Epithelial cell of prostate (primary cell): ENCODE data around the gene BTBD9.

Experiments
- DNase-seq: peaks from one replicate; pipeline ENCODE4 v3.0.0-alpha.2; 2011; ENCODE audit warnings: low read depth, low spot score
- H3K27ac ChIP-seq: fragments of 450-650 bp; 2 replicates; pipeline ENCODE4 v1.5.1; 2017; ENCODE audit warnings: mild to moderate bottlenecking

BTBD9 gene

GRCh38 chr6:38603496-38603895 lies 36.2 kb downstream of the BTBD9 start:
- no peak overlapping the region for H3K27ac ChIP-seq
- DNase-seq: no peak

- DNase-seq: no peak
- H3K27ac ChIP-seq: no peak overlapping the region
Measured at GRCh38 chr6:38599966-38600550, 39.7 kb downstream of the BTBD9 start.

- no peak for DNase-seq
- no peak overlapping the region for H3K27ac ChIP-seq
Measured at GRCh38 chr6:38599261-38599660, 40.5 kb downstream of the BTBD9 start.

GRCh38 chr6:38593998-38594665 lies 45.6 kb downstream of the BTBD9 start:
- no peak for DNase-seq
- H3K27ac ChIP-seq: no peak overlapping the region

GRCh38 chr6:38593409-38593808 lies 46.3 kb downstream of the BTBD9 start:
- DNase-seq: no peak
- H3K27ac ChIP-seq: peak overlapping the region; percentile 7

- H3K27ac ChIP-seq: no peak overlapping the region
- no peak for DNase-seq
Measured at GRCh38 chr6:38591439-38591838, 48.3 kb downstream of the BTBD9 start.

GRCh38 chr6:38589367-38589720 lies 50.4 kb downstream of the BTBD9 start:
- no peak for DNase-seq
- H3K27ac ChIP-seq: peak overlapping the region; percentile 41

GRCh38 chr6:38588631-38589366 lies 50.9 kb downstream of the BTBD9 start:
- DNase-seq: peak; percentile 31

GRCh38 chr6:38587766-38588362 lies 51.9 kb downstream of the BTBD9 start:
- no peak overlapping the region for H3K27ac ChIP-seq
- no peak for DNase-seq

More at GRCh38 chr6:38588631-38589366, 50.9 kb downstream of the BTBD9 start:
- peak overlapping the region; percentile 41 for H3K27ac ChIP-seq

GRCh38 chr6:38586992-38587391 lies 52.7 kb downstream of the BTBD9 start:
- no peak overlapping the region for H3K27ac ChIP-seq
- DNase-seq: no peak

GRCh38 chr6:38584731-38585130 lies 55.0 kb downstream of the BTBD9 start:
- no peak for DNase-seq
- no peak overlapping the region for H3K27ac ChIP-seq

GRCh38 chr6:38583523-38583922 lies 56.2 kb downstream of the BTBD9 start:
- H3K27ac ChIP-seq: no peak overlapping the region
- DNase-seq: no peak

GRCh38 chr6:38580030-38580429 lies 59.7 kb downstream of the BTBD9 start:
- no peak overlapping the region for H3K27ac ChIP-seq
- no peak for DNase-seq

- no peak overlapping the region for H3K27ac ChIP-seq
- DNase-seq: no peak
Measured at GRCh38 chr6:38579010-38579628, 60.6 kb downstream of the BTBD9 start.

GRCh38 chr6:38578075-38578474 lies 61.7 kb downstream of the BTBD9 start:
- no peak overlapping the region for H3K27ac ChIP-seq
- no peak for DNase-seq

- no peak for DNase-seq
- no peak overlapping the region for H3K27ac ChIP-seq
Measured at GRCh38 chr6:38577492-38577891, 62.2 kb downstream of the BTBD9 start.

- no peak overlapping the region for H3K27ac ChIP-seq
- no peak for DNase-seq
Measured at GRCh38 chr6:38573801-38574395, 65.8 kb downstream of the BTBD9 start.

- H3K27ac ChIP-seq: no peak overlapping the region
- DNase-seq: no peak
Measured at GRCh38 chr6:38572186-38572813, 67.4 kb downstream of the BTBD9 start.

GRCh38 chr6:38571721-38572120 lies 68.0 kb downstream of the BTBD9 start:
- H3K27ac ChIP-seq: no peak overlapping the region
- DNase-seq: no peak

- DNase-seq: no peak
- H3K27ac ChIP-seq: no peak overlapping the region
Measured at GRCh38 chr6:38570750-38571149, 69.0 kb downstream of the BTBD9 start.
